Lung (tissue), 12 donors: Measurements from ENCODE around the gene CDK2. TPM values are rescaled to one million over a fixed set of nuclear protein-coding genes. Genes with fewer than 3 reads are reported as not detected.
A peak's percentile ranks its signal among the peaks of the same experiment; 100 is the strongest.

Experiments used
- ATAC-seq: fragments of 200-7000 bp; cut with Tn5 transposase; one replicate; pipeline ENCODE4 v1.9.1; 2020; ENCODE audit warnings: moderate number of reproducible peaks; ENCODE audit not compliant: insufficient read depth, low FRiP score
- DNase-seq, 3 donors: peaks; one replicate each; pipeline ENCODE4 v3.0.0-alpha.2; 2013 to 2017
- H3K27ac ChIP-seq, 2 donors: one replicate each; pipeline ENCODE4 v1.5.1; 2013; ENCODE audit warnings: mild to moderate bottlenecking in 2 of 2, moderate library complexity in 2 of 2, control low read depth in 1 of 2, inconsistent platforms in 1 of 2, low read depth in 1 of 2, low read length in 1 of 2
- H3K27me3 ChIP-seq, 3 donors: one replicate each; pipeline ENCODE4 v1.5.1; 2013; ENCODE audit warnings: low read length in 2 of 3; ENCODE audit not compliant: control insufficient read depth in 3 of 3, insufficient read depth in 3 of 3
- H3K36me3 ChIP-seq, 4 donors: one replicate each; pipeline ENCODE4 v1.5.1; 2013; ENCODE audit warnings: low read length in 4 of 4, mild to moderate bottlenecking in 1 of 4, moderate library complexity in 1 of 4; ENCODE audit not compliant: control insufficient read depth in 4 of 4, insufficient read depth in 4 of 4
- H3K4me1 ChIP-seq, 5 donors: one replicate each; pipeline ENCODE4 v1.5.1; 2013; ENCODE audit warnings: low read length in 5 of 5, mild to moderate bottlenecking in 2 of 5, moderate library complexity in 1 of 5; ENCODE audit not compliant: control insufficient read depth in 5 of 5, insufficient read depth in 5 of 5
- H3K4me3 ChIP-seq: one replicate; pipeline ENCODE4 v1.5.1; 2013; ENCODE audit warnings: mild to moderate bottlenecking, control low read depth, moderate library complexity
- H3K9ac ChIP-seq, 2 donors: one replicate each; pipeline ENCODE4 v1.5.1; 2013; ENCODE audit warnings: low read length in 2 of 2, control low read depth in 1 of 2; ENCODE audit not compliant: insufficient read depth in 1 of 2
- H3K9me3 ChIP-seq, 4 donors: one replicate each; pipeline ENCODE4 v1.5.1; 2013; ENCODE audit warnings: low read length in 3 of 4, mild to moderate bottlenecking in 1 of 4, moderate library complexity in 1 of 4; ENCODE audit not compliant: control insufficient read depth in 4 of 4, insufficient read depth in 3 of 4
- WGBS, 2 donors: extraction: QIAGEN DNeasy Blood & Tissue Kit; methylation state at CpG; one replicate each; pipeline ENCODE4 v1.1.7; 2013; 5-methylcytosine and 5-hydroxymethylcytosine counted together
- polyA plus RNA-seq, 2 donors: library from polyadenylated mRNA; stranded (reverse); fragments of 200-250 nt; gene quantifications; one replicate each; pipeline ENCODE4 v1.2.1, GENCODE V29; 2013
- total RNA-seq, 2 donors: library from RNA; depleted of rRNA in 1 of 2; stranded (reverse); fragments of >200 nt in 1 of 2; gene quantifications; one replicate each; pipeline ENCODE4 v1.2.1, GENCODE V29; 2014 to 2021
- TF ChIP-seq, protein P1 (sequence below): IDR thresholded peaks from 2 replicates; pipeline ENCODE4 v1.5.1; 2012; ENCODE audit warnings: mild to moderate bottlenecking; ENCODE audit errors: control extremely low read depth, extremely low read depth
- donor health status: control.
- donor health status: control.
- donor health status: Bipolar disorder and iron deficiency.
- donor health status: healthy.
- donor health status: DM: yes; HTN: yes; CAD: no.

The CDK2 gene
- total and polyA plus RNA-seq, 4 donors = 13.0 to 28.0 (median 26.5) TPM

DNA sequence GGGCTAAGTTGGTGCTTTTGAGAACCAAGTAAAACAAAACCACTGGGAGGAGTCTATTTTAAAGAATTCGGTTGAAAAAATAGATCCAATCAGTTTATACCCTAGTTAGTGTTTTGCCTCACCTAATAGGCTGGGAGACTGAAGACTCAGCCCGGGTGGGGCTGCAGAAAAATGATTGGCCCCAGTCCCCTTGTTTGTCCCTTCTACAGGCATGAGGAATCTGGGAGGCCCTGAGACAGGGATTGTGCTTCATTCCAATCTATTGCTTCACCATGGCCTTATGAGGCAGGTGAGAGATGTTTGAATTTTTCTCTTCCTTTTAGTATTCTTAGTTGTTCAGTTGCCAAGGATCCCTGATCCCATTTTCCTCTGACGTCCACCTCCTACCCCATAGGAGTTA lies 5.4 kb downstream of the CDK2 start:
- Histone ChIP-seq H3K4me3 (no peak overlapping the region), H3K27me3 (no peaks in the 10 kb centered on the region), H3K9me3 (no peaks in the 10 kb centered on the region), H3K36me3 (peaks cover 0 to 20% (median 6%) of the 10 kb centered on the region in 4 donors), H3K9ac (no peak overlapping the region), H3K4me1 (peaks cover 3 to 45% (median 12%) of the 10 kb centered on the region in 5 donors), H3K27ac (peak overlapping the region in 1 of 2 donors; percentile 38)
- DNase-seq (peak in 1 of 3 donors; percentile 6), ATAC-seq (no peak)
- TF ChIP-seq, protein P1, sequence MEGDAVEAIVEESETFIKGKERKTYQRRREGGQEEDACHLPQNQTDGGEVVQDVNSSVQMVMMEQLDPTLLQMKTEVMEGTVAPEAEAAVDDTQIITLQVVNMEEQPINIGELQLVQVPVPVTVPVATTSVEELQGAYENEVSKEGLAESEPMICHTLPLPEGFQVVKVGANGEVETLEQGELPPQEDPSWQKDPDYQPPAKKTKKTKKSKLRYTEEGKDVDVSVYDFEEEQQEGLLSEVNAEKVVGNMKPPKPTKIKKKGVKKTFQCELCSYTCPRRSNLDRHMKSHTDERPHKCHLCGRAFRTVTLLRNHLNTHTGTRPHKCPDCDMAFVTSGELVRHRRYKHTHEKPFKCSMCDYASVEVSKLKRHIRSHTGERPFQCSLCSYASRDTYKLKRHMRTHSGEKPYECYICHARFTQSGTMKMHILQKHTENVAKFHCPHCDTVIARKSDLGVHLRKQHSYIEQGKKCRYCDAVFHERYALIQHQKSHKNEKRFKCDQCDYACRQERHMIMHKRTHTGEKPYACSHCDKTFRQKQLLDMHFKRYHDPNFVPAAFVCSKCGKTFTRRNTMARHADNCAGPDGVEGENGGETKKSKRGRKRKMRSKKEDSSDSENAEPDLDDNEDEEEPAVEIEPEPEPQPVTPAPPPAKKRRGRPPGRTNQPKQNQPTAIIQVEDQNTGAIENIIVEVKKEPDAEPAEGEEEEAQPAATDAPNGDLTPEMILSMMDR = no peak
- 59 to 75% methylated on average over 3 of the region's 3 CpGs for WGBS, 2 donors

GRCh38 chr12:55972456-55972855 lies 5.8 kb downstream of the CDK2 start:
- Histone ChIP-seq H3K27me3 (no peaks in the 10 kb centered on the region), H3K9ac (peak overlapping the region; percentile 57 to 100), H3K9me3 (no peaks in the 10 kb centered on the region), H3K27ac (peak overlapping the region; percentile 92 to 98), H3K4me3 (peak overlapping the region; percentile 69), H3K4me1 (peaks cover 3 to 41% (median 12%) of the 10 kb centered on the region in 5 donors), H3K36me3 (peaks cover 0 to 20% (median 6%) of the 10 kb centered on the region in 4 donors)
- WGBS, 2 donors = 27 to 28% methylated on average over 1 of the region's 1 CpG
- TF ChIP-seq, protein P1 = no peak
- DNase-seq (peak in 1 of 3 donors; percentile 3), ATAC-seq (no peak)

DNA sequence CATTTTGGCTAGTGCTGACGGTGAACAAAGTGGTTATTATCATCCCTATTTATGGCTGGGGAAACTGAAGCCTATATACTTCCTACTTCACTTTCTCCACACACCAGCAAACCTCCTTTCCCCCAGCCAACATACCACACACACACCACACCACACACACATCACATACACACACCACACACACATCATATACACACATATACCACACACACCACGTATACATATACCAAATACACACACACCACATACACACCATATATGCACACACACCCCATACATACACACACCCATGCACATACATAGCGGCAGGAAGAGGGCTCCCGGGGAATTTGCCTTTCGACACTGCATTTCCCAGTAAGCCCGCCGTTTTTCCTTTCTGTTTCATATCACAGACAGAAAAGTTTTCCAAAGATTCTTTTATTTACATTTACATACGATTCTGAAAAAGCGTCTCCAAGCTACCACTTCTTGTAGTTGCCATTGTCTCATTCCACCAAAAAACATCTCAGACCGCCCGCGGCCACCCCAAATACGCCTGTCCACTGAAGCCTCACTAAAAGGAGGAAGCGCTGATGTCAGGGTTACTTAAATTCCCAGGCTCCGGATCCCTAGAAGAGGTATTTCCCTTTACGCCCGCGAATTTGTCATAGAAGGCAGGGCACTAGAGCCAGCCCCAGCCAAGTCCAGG lies 6.4 kb downstream of the CDK2 start:
- TF ChIP-seq, protein P1 = no peak
- WGBS, 2 donors = 1% methylated on average over 18 of the region's 18 CpGs
- Histone ChIP-seq H3K27me3 (no peaks in the 10 kb centered on the region), H3K27ac (peak overlapping the region; percentile 92 to 98), H3K9me3 (no peaks in the 10 kb centered on the region), H3K4me3 (peak overlapping the region; percentile 69), H3K4me1 (peaks cover 0 to 35% (median 13%) of the 10 kb centered on the region in 5 donors), H3K36me3 (peaks cover 0 to 20% (median 6%) of the 10 kb centered on the region in 4 donors), H3K9ac (peak overlapping the region; percentile 57 to 100)
- DNase-seq (no peak), ATAC-seq (no peak)
